Erythroblast (primary cell): Measurements from ENCODE around the gene PEX1.
"Not testable (repeated sequence)": the region's sequence is repeated elsewhere in the genome, so short reads cannot be mapped to it uniquely, and the experiment has no call there.

Experiments
- GATA1 ChIP-seq: IDR thresholded peaks from 2 replicates; pipeline ENCODE4 v1.6.1; 2011; ENCODE audit warnings: low read depth, mild to moderate bottlenecking, control low read depth, low read length, moderate library complexity
- POLR2A ChIP-seq: IDR thresholded peaks from 2 replicates; pipeline ENCODE4 v1.6.1; 2011; ENCODE audit warnings: mild to moderate bottlenecking, low read length

DNA sequence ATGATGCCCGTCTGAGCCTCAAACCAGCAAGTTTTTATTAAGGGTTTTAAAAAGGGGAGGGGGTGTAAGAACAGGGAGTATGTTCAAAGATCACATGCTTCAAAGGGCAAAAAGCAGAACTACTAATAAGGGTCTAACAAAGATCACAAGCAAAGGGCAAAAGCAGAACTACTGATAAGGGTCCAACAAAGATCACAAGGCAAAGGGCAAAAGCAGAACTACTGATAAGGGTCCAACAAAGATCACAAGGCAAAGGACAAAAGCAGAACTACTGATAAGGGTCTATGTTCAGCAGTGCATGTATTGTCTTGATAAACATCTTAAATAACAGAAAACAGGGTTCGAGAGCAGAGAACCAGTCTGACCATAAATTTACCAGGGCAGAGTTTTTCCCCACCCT is 85.6 kb downstream of the PEX1 start:
- not testable (repeated sequence) for TF ChIP-seq POLR2A, GATA1
